ENCODE measurements around the gene LMNA. TPM values are rescaled to one million over a fixed set of nuclear protein-coding genes. Genes with fewer than 3 reads are reported as not detected.
A peak's percentile ranks its signal among the peaks of the same experiment; 100 is the strongest.

The LMNA gene
- total and polyA plus RNA-seq, 7 donors: 108 to 241 (median 187) TPM

DNA sequence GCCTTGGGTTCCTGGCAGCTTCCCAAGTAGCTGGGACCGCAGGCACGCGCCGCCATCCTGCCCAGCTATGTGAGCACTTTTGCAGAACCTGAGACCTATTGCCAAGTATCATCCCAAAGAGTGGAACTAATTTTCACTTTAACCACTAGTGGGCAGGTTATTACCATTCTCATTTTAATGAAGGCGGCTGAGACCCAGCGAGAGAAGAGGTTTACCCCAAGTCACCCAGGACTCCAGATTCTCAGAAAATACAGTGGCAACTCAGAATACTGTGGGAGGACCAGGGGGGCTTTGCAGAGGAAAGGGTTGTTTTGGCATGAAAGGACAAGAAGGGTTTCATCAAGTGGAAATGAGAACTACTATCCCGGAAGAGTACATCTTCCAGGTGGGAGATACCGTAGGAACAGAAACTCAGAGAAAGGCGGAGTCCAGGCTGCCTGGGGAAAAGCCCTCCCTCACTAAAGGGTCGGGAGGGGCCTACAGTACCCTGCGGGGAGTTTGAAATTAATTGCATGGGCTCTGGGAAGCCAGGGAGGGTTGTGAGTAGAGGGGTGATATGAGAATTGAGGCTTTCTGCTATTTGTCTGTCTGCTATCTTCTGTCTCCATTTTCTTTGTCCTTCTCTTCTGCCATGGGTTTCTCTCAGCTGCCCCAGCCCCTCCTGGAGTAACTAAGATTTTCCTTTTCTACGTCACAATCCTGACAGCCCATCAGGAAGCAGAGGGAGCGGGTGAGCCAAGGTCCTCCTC, 31.7 kb downstream of the LMNA start:
- no peak for DNase-seq

DNA sequence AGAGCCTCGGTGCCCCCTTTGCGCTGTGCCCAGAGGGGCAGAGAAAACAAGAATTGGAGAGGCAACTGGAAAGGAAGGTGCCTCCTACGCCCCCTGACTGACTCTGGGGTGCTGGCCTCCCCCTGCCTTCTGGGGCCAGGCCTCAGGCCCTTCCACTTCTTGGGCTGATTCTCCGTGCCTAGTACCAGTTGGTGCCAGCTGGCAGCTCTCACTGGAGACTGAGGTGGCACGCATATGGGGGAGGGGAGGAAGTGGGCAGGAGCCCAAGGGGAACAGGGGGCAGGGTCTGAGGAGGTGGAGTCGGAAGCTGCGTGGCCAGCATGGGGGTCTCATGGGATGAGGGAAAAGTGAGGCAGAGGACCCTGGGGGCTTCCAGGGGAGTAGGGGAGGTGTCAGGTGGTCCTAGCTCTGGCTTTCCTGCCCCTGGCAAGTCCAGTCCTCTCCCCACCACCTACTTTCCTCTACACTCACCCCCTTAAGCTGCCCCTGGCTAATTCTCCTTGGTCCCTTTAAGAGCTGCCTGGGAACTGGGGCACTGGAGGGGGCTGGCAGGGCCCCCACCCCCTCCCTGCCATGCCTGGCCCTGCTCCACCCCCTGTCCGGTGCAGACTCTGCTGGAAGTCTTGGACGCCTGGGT, 32.4 kb downstream of the LMNA start:
- Histone ChIP-seq H3K27me3 (peaks cover 5 to 25% (median 18%) of the 10 kb centered on the region in 3 donors), H3K36me3 (no peaks in the 10 kb centered on the region), H3K4me1 (peaks cover 0 to 34% (median 29%) of the 10 kb centered on the region in 4 donors), H3K4me3 (no peak overlapping the region), H3K9me3 (no peaks in the 10 kb centered on the region), H3K27ac (peak overlapping the region in 1 of 4 donors; percentile 38)
- intact Hi-C loops (cut with DNase I): loop anchor here (1.0 kb wide), 2 partner anchors 46 to 78 kb away; no protein-coding TSS in a partner anchor
- DNase-seq: no peak
- 43 to 51% methylated on average over 9 of the region's 9 CpGs for WGBS, 2 donors
- no peak for TF ChIP-seq POLR2A (IDR thresholded peaks at IDR 0.05)
- no peak for TF ChIP-seq EP300 (IDR thresholded peaks at IDR 0.05)
- TF ChIP-seq, protein P1, sequence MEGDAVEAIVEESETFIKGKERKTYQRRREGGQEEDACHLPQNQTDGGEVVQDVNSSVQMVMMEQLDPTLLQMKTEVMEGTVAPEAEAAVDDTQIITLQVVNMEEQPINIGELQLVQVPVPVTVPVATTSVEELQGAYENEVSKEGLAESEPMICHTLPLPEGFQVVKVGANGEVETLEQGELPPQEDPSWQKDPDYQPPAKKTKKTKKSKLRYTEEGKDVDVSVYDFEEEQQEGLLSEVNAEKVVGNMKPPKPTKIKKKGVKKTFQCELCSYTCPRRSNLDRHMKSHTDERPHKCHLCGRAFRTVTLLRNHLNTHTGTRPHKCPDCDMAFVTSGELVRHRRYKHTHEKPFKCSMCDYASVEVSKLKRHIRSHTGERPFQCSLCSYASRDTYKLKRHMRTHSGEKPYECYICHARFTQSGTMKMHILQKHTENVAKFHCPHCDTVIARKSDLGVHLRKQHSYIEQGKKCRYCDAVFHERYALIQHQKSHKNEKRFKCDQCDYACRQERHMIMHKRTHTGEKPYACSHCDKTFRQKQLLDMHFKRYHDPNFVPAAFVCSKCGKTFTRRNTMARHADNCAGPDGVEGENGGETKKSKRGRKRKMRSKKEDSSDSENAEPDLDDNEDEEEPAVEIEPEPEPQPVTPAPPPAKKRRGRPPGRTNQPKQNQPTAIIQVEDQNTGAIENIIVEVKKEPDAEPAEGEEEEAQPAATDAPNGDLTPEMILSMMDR (IDR thresholded peaks at IDR 0.05): no peak
- TF ChIP-seq POLR2AphosphoS5 (IDR thresholded peaks at IDR 0.05): peak in 1 of 4 donors; percentile 20

More for the DNA sequence above, 31.7 kb downstream of the LMNA start:
- WGBS, 2 donors: 13 to 19% methylated on average over 13 of the region's 13 CpGs
- H3K27ac ChIP-seq: peak overlapping the region in 1 of 4 donors; percentile 38
- no peak overlapping the region for H3K4me3 ChIP-seq
- peaks cover 0 to 40% (median 36%) of the 10 kb centered on the region in 4 donors for H3K4me1 ChIP-seq
- intact Hi-C loops (cut with DNase I): loop anchor here (1.0 kb wide), 2 partner anchors 47 to 79 kb away; no protein-coding TSS in a partner anchor
- H3K36me3 ChIP-seq: no peaks in the 10 kb centered on the region
- H3K27me3 ChIP-seq: peaks cover 5 to 21% (median 18%) of the 10 kb centered on the region in 3 donors
- TF ChIP-seq, protein P1 (IDR thresholded peaks at IDR 0.05): peak; percentile 66 to 75 (median 72)
- no peak for TF ChIP-seq POLR2A (IDR thresholded peaks at IDR 0.05)
- no peak for TF ChIP-seq EP300 (IDR thresholded peaks at IDR 0.05)
- peak in 2 of 4 donors; percentile 15 to 22 for TF ChIP-seq POLR2AphosphoS5 (IDR thresholded peaks at IDR 0.05)
- no peaks in the 10 kb centered on the region for H3K9me3 ChIP-seq

DNA sequence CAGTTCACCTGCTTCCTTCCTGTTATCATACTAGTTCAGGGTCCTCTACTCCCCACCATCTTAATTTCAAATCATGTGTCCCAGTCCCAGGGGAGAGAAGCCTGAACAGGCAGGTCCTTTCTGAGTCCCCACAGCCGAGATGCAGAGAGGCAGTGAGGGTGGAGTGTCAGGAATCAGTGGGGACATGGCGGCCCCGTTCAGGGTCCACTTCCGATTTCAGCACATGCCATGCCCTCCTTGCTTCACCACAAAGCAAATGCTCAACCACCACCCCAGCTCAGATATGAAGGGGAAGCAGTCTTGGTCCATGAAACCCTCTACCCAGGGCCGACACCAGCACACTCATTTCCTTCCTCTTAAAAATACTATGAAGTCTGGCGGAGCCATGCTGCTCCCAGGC, 33.7 kb downstream of the LMNA start:
- TF ChIP-seq POLR2AphosphoS5 (IDR thresholded peaks at IDR 0.05) (peak in 1 of 4 donors; percentile 3), EP300 (IDR thresholded peaks at IDR 0.05) (no peak)
- TF ChIP-seq, protein P1 (IDR thresholded peaks at IDR 0.05): no peak
- Histone ChIP-seq H3K36me3 (no peaks in the 10 kb centered on the region), H3K9me3 (no peaks in the 10 kb centered on the region), H3K4me1 (peaks cover 0 to 33% (median 28%) of the 10 kb centered on the region in 4 donors), H3K27ac (peak overlapping the region in 1 of 4 donors; percentile 5), H3K4me3 (no peak overlapping the region), H3K27me3 (peaks cover 5 to 34% (median 18%) of the 10 kb centered on the region in 3 donors)
- no peak for DNase-seq
- WGBS, 2 donors: 49 to 78% methylated on average over 6 of the region's 6 CpGs
- intact Hi-C loops (cut with DNase I): no loop called here

DNA sequence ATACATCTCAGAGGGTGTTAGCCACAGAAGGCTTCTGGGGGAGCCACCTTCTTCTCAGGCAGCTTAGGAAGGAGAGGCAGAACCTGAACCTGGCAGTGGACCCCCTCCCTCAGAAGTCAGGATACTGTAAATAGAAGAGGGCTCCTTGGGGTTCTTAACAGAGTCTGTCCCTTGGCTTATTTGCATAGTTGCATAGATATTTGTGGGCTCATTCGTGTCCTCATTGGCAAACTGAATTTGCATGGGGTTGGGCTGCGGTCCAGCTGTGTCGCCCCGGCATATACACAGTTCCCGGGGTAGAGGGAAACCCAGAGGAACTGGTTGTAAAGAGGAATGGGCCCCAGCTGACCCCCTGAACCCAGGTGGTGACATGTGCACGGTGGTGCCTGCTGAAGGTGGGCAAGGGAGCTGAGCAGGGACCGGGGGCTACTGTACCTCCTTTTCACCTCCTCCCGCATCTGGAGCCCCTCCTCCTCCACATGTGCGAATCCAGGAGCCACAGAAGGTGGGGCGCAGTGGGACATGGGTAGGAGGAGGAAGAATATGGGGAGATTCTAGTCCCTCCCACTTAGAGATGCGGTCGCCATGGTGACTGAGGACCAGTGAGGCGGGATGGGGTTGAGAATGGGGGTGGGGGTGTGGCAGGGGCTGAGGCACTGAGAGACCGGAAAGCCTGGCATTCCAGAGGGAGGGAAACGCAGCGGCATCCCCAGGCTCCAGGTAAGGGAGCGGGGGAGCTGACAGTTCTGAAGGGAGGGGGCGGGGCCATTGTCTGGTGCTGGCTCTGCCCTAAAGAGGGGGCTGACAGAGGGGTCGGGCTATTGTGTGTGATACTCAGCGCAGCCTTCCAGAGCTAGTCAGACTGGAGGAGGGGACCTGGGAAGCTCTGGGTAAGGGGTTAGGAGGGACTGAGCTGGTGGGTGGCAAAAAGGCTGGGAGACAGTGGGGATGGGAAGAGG, 35.1 kb downstream of the LMNA start:
- Histone ChIP-seq H3K4me1 (peaks cover 0 to 21% (median 19%) of the 10 kb centered on the region in 4 donors), H3K4me3 (no peak overlapping the region), H3K36me3 (no peaks in the 10 kb centered on the region), H3K27ac (no peak overlapping the region), H3K9me3 (no peaks in the 10 kb centered on the region), H3K27me3 (peaks cover 5 to 34% (median 18%) of the 10 kb centered on the region in 3 donors)
- WGBS, 2 donors: 49 to 52% methylated on average over 20 of the region's 20 CpGs
- DNase-seq: no peak
- no peak for TF ChIP-seq EP300 (IDR thresholded peaks at IDR 0.05)
- TF ChIP-seq, protein P1 (IDR thresholded peaks at IDR 0.05): no peak
- TF ChIP-seq POLR2AphosphoS5 (IDR thresholded peaks at IDR 0.05): no peak
- TF ChIP-seq POLR2A (IDR thresholded peaks at IDR 0.05): no peak
- intact Hi-C loops (cut with DNase I): no loop called here

Data from sigmoid colon (tissue), 7 donors.